Muscle of arm (tissue), 12 donors: Measurements from ENCODE around the gene BRME1. TPM values are rescaled to one million over a fixed set of nuclear protein-coding genes. Genes with fewer than 3 reads are reported as not detected.

Source experiments
- polyA plus RNA-seq, 12 donors: library from polyadenylated mRNA; unstranded; fragments of 120-200 nt; gene quantifications; one replicate each; pipeline ENCODE4 v1.2.1, GENCODE V29; 2013; ENCODE audit not compliant: insufficient read length in 12 of 12

BRME1 gene
- polyA plus RNA-seq, 12 donors = 2.1 to 24.7 (median 3.7) TPM; not detected in 1

Other genes with a start within 250 kb of the BRME1 start
- 10 to 100 TPM in 11 of 12 donors, not detected in 1; 10.1 to 32.8 (median 16.4) TPM for gene MRI1, start 141.6 kb downstream of the BRME1 start, polyA plus RNA-seq
- 100 to 1,000 TPM in 8 of 12 donors, 10 to 100 TPM in 3, not detected in 1; 81.0 to 188 (median 105) TPM for gene C19orf53, start 131.7 kb downstream of the BRME1 start, polyA plus RNA-seq
- gene ZSWIM4, start 110.7 kb downstream of the BRME1 start, polyA plus RNA-seq = 1 to 10 TPM in 10 of 12 donors, not detected in 2; 2.1 to 5.2 (median 3.5) TPM
- gene NANOS3, start 29.0 kb downstream of the BRME1 start, polyA plus RNA-seq = 1 to 10 TPM in 8 of 12 donors, under 1 TPM in 2, not detected in 2; 0.72 to 2.4 (median 1.6) TPM
- 10 to 100 TPM in 9 of 12 donors, 1 to 10 TPM in 2, not detected in 1; 7.6 to 28.3 (median 12.1) TPM for gene CC2D1A, start 84 bp upstream of the BRME1 start, polyA plus RNA-seq
- 1 to 10 TPM in 3 of 12 donors, under 1 TPM in 7, not detected in 2; 0.27 to 1.4 (median 0.67) TPM for gene PODNL1, start 32.3 kb upstream of the BRME1 start, polyA plus RNA-seq
- 10 to 100 TPM in 11 of 12 donors, not detected in 1; 13.7 to 25.4 (median 17.0) TPM for gene DCAF15, start 46.4 kb upstream of the BRME1 start, polyA plus RNA-seq
- 10 to 100 TPM in 2 of 12 donors, 1 to 10 TPM in 9, not detected in 1; 3.7 to 11.1 (median 5.2) TPM for gene RFX1, start 100.2 kb upstream of the BRME1 start, polyA plus RNA-seq
- not detected for gene RLN3, start 122.0 kb upstream of the BRME1 start, polyA plus RNA-seq
- gene IL27RA, start 125.6 kb upstream of the BRME1 start, polyA plus RNA-seq = 1 to 10 TPM in 11 of 12 donors, not detected in 1; 2.0 to 8.2 (median 2.8) TPM
- gene PALM3, start 156.0 kb upstream of the BRME1 start, polyA plus RNA-seq = 1 to 10 TPM in 2 of 12 donors, under 1 TPM in 8, not detected in 2; 0.35 to 2.5 (median 0.71) TPM
- 1 to 10 TPM in 2 of 12 donors, under 1 TPM in 9, not detected in 1; 0.29 to 6.6 (median 0.58) TPM for gene MISP3, start 166.7 kb upstream of the BRME1 start, polyA plus RNA-seq
- gene C19orf67, start 179.7 kb upstream of the BRME1 start, polyA plus RNA-seq = under 1 TPM in 1 of 12 donors, not detected in 11; 0.13 TPM
- 10 to 100 TPM in 11 of 12 donors, not detected in 1; 24.7 to 61.1 (median 39.3) TPM for gene SAMD1, start 184.6 kb upstream of the BRME1 start, polyA plus RNA-seq
- gene PRKACA, start 211.6 kb upstream of the BRME1 start, polyA plus RNA-seq = 100 to 1,000 TPM; 192 to 648 (median 407) TPM
- gene ASF1B, start 230.5 kb upstream of the BRME1 start, polyA plus RNA-seq = 10 to 100 TPM in 4 of 12 donors, 1 to 10 TPM in 7, not detected in 1; 6.6 to 22.8 (median 9.8) TPM